ENCODE data around the gene AFAP1. TPM values are rescaled to one million over a fixed set of nuclear protein-coding genes. Genes with fewer than 3 reads are reported as not detected.

Gene AFAP1
- total RNA-seq, 4 donors from 2014 or later, result 8.3 to 27.1 (median 11.1) TPM

GRCh38 chr4:7979652-7979968, 39.9 kb upstream of the AFAP1 start:
- H3K4me3 ChIP-seq, result no peak overlapping the region
- no peaks in the 10 kb centered on the region for H3K36me3 ChIP-seq
- TF ChIP-seq POLR2AphosphoS5 (IDR thresholded peaks at IDR 0.05) (no peak), EP300 (IDR thresholded peaks at IDR 0.05) (no peak)
- no peak for DNase-seq (ENCODE audit: low spot score in 2 of 2)
- no peaks in the 10 kb centered on the region for H3K27me3 ChIP-seq
- 72% methylated on average over 4 of the region's 4 CpGs for WGBS
- H3K27ac ChIP-seq, result no peak overlapping the region
- peaks cover 15% of the 10 kb centered on the region for H3K4me1 ChIP-seq
- H3K9me3 ChIP-seq, result no peaks in the 10 kb centered on the region

DNA sequence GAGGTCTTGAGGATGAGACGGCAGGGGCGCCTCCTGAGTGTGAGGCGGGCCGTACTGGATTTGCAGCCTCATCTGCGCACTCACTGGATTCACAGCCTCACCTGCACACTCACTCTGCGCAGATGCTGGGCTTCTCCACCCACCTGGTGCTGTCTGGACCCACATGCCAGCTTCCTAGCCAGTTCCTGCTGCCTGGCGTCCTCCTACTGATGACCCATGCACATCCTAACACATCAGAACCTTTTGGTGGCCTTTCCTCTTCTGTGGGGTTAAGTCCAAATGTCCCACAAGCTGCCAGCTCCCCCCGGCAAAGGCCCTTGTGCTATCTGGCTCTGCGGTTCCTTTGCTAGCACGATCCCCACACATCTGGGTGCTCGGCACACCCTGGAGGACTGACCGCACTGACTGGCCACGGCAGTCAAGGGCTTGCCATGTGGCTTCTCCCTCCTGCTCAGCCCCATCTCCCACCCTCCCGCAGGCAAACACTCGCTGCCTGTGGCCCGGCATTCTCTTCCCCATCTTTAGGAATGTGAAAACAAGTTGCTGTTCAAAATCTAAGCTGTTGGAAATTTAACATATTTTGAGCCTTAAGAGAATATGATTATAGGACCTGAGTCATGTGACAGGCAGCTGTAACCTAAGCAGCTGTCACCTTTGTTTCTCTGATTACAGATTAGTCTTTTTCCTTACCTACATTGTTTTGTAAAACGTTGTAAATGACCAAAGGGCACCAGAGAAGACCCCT, 39.4 kb upstream of the AFAP1 start:
- 62% methylated on average over 16 of the region's 17 CpGs for WGBS
- TF ChIP-seq POLR2A (IDR thresholded peaks at IDR 0.05) (no peak), POLR2AphosphoS5 (IDR thresholded peaks at IDR 0.05) (no peak), EP300 (IDR thresholded peaks at IDR 0.05) (no peak), CTCF (IDR thresholded peaks at IDR 0.05) (no peak)
- Histone ChIP-seq H3K4me3 (no peak overlapping the region), H3K36me3 (no peaks in the 10 kb centered on the region), H3K9me3 (no peaks in the 10 kb centered on the region), H3K4me1 (peaks cover 15% of the 10 kb centered on the region), H3K27ac (no peak overlapping the region), H3K27me3 (no peaks in the 10 kb centered on the region)
- DNase-seq (ENCODE audit: low spot score in 2 of 2), result no peak

- no peak overlapping the region for H3K4me3 ChIP-seq
- DNase-seq (ENCODE audit: low spot score in 2 of 2), result no peak
- no peaks in the 10 kb centered on the region for H3K9me3 ChIP-seq
- H3K27me3 ChIP-seq, result no peaks in the 10 kb centered on the region
- H3K4me1 ChIP-seq, result peaks cover 16% of the 10 kb centered on the region
- no peak overlapping the region for H3K27ac ChIP-seq
- 37% methylated on average over 2 of the region's 5 CpGs for WGBS
- no peak for TF ChIP-seq POLR2AphosphoS5 (IDR thresholded peaks at IDR 0.05)
- no peak for TF ChIP-seq CTCF (IDR thresholded peaks at IDR 0.05)
- TF ChIP-seq POLR2A (IDR thresholded peaks at IDR 0.05), result no peak
- TF ChIP-seq EP300 (IDR thresholded peaks at IDR 0.05), result no peak
- H3K36me3 ChIP-seq, result no peaks in the 10 kb centered on the region
Observed at GRCh38 chr4:7978489-7978888, 38.8 kb upstream of the AFAP1 start.

- Histone ChIP-seq H3K9me3 (no peaks in the 10 kb centered on the region), H3K4me1 (peaks cover 35% of the 10 kb centered on the region), H3K36me3 (no peaks in the 10 kb centered on the region), H3K4me3 (no peak overlapping the region), H3K27me3 (no peaks in the 10 kb centered on the region), H3K27ac (no peak overlapping the region)
- no peak for DNase-seq (ENCODE audit: low spot score in 2 of 2)
- 90% methylated on average over 5 of the region's 5 CpGs for WGBS
- TF ChIP-seq POLR2AphosphoS5 (IDR thresholded peaks at IDR 0.05) (no peak), POLR2A (IDR thresholded peaks at IDR 0.05) (no peak), EP300 (IDR thresholded peaks at IDR 0.05) (no peak), CTCF (IDR thresholded peaks at IDR 0.05) (no peak)
Observed at GRCh38 chr4:7976634-7977033, 37.0 kb upstream of the AFAP1 start.

GRCh38 chr4:7976025-7976424, 36.4 kb upstream of the AFAP1 start:
- H3K36me3 ChIP-seq, result no peaks in the 10 kb centered on the region
- peaks cover 41% of the 10 kb centered on the region for H3K4me1 ChIP-seq
- H3K9me3 ChIP-seq, result no peaks in the 10 kb centered on the region

GRCh38 chr4:7974425-7974824, 34.8 kb upstream of the AFAP1 start:
- no peak for DNase-seq (ENCODE audit: low spot score in 2 of 2)
- WGBS, result 97% methylated on average over 1 of the region's 1 CpG
- Histone ChIP-seq H3K27me3 (no peaks in the 10 kb centered on the region), H3K27ac (no peak overlapping the region), H3K4me3 (no peak overlapping the region), H3K36me3 (no peaks in the 10 kb centered on the region), H3K4me1 (peaks cover 57% of the 10 kb centered on the region), H3K9me3 (no peaks in the 10 kb centered on the region)
- TF ChIP-seq EP300 (IDR thresholded peaks at IDR 0.05) (no peak), POLR2A (IDR thresholded peaks at IDR 0.05) (no peak), POLR2AphosphoS5 (IDR thresholded peaks at IDR 0.05) (no peak), CTCF (IDR thresholded peaks at IDR 0.05) (no peak)

More at GRCh38 chr4:7976025-7976424, 36.4 kb upstream of the AFAP1 start:
- Histone ChIP-seq H3K27me3 (no peaks in the 10 kb centered on the region), H3K27ac (no peak overlapping the region), H3K4me3 (no peak overlapping the region)
- WGBS, result 85% methylated on average over 7 of the region's 7 CpGs
- TF ChIP-seq EP300 (IDR thresholded peaks at IDR 0.05) (no peak), POLR2A (IDR thresholded peaks at IDR 0.05) (no peak), POLR2AphosphoS5 (IDR thresholded peaks at IDR 0.05) (no peak)
- DNase-seq (ENCODE audit: low spot score in 2 of 2), result no peak
